Fibroblast of skin of right quadriceps (primary cell): ENCODE results near the gene FBXW2.

Experiments
- DNase-seq: peaks from one replicate; pipeline ENCODE4 v3.0.0-alpha.2; 2013

Gene FBXW2

DNA sequence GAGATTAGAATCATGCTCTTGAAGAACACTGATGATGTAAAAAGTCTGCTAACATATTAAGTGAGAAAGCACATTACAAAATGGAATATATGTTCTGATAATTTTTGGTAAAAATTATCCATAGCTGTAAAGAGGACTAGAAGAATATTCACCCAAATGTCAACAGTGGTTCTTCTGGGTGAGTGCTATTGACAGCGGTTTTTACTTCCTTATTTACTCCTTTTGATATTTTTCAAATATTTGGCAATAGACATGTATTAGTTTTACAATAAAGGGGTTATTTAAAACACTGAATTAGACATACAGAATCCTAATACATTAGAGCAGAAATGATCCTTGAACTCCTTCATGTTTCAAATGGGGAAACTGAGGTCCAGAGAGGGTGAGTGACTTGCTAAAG, 52.0 kb downstream of the FBXW2 start:
- DNase-seq: no peak

DNA sequence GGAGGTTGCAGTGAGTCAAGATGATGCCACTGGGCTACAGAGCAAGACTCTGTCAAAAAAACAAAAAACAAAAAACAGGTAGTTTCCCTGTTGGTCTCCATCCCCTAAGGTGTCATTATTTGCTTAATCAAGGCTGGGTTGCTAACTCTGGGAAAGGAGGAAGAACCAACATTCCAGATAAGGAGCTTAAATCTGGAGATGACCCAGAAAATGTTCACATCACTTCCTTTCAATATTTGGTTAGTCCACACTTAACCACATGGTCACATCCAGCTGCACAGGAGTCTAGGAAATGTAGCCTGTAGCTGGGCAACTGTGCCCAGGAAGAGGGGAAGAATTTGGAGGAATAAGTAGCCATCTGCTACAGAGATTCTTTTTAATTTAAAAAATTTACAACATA, 53.1 kb downstream of the FBXW2 start:
- no peak for DNase-seq

DNA sequence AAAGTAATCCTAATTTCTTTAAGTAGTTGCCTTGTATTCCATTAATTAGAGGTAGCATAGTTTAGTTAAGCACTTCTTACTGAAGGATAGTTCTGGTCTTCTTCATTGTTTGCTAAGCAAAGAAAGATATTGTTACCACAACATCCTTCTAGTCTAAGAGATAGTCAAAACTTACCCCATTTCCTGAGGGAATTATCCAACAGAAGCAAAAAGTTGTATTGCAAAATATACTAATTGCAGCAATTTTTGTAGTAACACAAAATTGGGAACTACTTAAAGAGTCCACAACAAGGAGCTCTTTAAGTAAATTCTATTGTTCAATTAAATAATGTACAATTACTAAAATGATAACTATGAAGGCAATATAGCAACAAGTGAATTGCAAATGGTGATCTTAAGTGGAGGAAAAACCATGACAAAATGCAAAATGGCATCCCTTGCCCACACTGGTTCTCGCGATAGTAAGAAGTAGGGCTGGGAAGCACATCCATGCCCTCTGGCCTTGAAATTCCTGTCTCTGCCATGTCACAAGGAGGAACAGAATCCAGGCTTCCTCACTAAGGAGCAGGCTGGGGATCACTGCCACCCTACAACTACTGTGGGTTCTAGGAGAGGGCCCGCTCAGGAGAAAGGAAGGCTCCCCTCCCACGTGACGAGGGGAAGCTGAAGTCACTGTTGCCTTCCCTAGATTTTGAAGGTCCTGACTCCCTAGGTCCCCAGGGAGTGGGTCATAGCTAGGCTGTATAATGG, 55.6 kb downstream of the FBXW2 start:
- no peak for DNase-seq

DNA sequence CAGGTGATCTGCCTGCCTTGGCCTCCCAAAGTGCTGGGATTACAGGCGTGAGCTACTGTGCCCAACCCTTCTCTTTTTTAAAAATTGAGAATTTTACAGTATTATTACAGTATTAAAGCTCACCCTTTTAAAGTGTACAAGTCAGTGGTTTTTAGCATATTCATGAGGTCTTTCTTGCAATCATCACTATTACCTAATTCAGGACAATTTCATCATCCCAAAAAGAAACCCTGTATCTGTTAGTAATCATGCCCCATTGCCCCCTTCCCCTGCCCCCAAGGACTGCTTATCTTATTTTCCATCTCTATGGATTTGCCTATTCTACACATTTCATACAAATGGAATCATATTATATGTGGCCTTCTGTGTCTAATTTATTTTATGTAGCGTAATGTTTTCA, 56.3 kb downstream of the FBXW2 start:
- DNase-seq: no peak

DNA sequence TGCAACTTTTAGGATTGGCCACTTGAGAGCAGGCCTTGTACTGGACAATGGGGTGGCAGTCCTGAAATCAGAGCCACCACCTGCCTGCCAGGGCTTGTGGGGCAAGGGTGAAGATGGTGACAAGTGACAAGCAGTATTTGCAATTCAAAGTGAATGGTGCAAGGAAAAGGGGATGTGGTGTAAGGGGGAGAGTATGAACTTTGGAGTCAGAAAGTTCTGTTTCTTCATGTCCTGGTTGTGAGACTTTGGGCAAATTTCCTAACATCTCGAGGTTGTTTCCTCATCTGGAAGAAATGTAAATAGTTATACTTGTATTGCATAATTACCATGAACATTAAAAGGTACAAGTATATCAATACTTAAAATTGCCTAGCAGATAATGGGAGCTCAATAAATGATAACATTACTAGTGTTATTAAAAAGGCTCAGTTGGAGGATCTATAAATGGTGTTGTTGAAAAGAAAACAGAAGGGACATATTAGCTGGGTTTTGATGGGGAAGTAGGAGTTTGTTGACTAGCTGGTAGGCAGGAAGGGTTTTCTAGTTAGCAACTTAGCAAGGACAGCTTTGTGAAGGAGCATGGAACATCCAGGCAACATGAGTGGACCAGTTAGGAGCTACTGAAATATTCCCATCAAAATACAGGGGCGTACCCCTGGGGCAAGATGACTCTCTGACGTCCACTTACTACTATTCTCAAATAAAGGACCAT, 57.6 kb downstream of the FBXW2 start:
- DNase-seq: no peak

DNA sequence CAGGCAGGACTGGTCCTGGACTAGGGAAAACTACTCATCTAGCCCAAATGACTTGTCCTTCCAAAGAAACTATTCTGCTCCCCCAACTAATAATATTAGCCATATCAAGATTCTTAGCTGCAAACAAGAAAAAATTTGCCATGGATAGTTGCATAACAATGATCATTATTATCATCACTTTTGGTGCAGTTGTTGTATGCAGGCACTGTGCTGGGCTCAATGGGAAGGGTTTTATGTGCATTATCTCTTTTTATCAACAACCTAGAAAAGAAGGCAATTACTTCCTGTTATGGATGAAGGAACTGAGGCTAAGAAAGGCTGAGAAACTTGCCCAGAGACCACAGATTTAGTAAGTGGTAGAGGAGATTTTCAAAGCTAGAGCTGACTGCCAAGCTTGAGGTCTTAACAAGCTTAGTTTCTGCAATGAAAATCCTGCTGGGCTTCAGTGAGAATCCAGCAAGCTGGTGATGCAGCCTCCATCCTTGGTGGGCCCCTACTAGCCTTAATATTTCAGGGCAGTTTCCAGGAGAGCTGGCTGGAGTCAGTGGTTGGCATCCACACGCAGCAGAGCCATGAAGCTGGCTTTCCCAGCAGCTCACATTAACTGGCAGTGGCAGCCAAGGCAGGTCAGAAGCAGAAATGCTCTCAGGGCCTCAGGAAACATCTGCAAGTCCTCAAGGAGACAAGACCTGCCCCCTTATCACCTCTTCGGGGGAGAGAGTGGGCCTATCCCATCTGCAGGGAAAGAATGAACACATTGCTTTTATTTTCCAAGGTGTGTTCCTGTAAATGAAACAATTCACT, 58.4 kb downstream of the FBXW2 start:
- no peak for DNase-seq

DNA sequence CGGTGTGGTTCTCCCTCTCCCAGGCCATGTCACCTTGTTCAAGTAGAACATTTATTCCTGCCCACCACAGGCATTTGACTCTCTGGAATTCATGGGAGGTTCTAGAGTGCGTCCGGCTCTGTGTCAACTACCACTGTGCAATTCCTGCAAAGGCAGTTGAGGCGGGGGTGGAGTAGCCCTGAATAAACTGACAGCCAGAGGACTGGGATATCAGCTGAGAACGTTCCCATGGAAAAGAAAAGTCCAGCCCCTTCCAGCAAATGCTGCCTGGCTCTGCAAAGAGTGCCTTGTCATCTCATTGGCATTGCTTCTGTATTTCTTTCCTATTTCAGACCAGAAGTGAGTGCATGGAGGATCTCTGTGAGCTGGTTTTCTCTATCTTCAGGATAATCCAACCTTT, 60.0 kb downstream of the FBXW2 start:
- no peak for DNase-seq

DNA sequence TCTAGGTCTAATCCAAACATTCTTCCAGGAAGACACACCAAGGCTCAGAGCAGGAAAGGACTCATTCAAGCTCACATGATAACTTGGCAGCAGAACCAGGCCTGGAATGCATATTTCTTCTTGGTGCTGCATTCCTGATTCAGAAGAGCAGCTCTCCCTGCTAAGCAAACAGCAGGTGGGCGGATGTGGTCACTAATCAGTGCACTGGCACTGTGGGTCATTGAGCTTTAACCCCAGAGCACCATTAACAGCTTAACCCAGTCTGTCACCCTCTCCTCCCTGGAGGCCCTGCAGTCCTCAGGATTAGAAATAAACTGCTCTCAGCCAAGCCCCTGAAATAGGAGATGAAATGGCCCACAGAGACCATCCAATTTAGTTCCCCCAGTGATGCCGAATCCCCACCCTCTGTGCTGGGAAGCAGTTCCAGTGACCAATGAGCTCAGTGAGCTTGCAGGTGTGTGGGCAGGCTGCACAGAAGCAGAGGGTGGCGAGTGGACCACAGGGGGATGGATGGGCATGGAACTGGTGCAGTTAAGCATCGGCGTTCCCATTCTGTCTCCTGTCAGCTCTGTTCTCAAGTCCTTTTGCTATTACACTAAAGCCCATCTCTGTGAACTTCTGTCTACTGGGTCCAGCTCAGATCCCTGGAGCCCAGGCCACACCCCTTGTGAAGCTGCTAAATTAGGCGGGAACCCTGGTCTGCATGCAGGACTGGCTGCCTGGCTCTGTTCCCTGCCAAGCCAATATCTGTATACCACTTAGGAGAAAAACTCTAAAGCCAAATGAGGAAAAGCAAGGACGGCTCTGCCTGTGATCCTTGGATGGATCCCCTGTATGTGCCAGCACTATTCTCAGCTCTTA, 62.3 kb downstream of the FBXW2 start:
- peak; percentile 63 for DNase-seq

DNA sequence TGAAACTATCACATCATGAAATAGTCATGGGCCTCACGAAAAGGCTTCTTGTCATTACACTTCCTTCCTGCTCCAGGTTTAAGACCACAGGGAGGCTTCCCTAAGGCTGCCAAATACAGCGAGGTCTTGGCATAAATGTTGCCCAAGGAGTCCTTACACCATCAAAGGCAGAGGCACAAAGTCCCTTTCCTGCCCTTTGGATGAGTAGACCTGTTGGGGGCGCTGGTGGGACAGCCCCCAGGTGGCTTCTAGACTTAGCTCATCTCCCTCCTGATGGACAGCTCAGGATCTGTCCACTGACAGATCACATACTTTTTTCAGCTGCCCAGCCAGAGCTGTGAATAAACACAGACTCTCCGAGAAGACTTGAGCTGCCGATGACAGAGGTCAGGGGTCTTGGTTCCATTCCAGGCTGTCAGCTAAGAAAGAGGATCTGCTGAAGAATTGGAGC, 63.4 kb downstream of the FBXW2 start:
- DNase-seq: no peak

DNA sequence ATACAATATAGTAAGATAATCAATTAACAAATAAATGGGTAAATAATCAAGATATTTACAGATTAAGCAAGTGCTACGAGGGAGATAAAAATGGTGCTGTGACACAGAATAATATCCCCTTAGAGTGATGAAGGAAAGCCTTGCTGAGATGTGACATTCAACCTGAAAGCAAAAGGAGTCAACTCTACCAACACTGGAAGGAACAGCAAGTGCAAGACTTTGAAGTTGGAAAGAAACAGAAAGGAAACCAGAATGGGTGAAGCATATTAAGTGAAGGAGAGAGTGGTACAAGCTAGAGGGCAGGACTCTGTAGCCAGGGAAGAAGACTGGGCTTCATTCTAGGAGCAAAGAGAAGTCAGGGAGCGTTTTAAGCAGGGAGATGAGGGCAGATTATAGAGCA, 66.7 kb downstream of the FBXW2 start:
- DNase-seq: no peak

DNA sequence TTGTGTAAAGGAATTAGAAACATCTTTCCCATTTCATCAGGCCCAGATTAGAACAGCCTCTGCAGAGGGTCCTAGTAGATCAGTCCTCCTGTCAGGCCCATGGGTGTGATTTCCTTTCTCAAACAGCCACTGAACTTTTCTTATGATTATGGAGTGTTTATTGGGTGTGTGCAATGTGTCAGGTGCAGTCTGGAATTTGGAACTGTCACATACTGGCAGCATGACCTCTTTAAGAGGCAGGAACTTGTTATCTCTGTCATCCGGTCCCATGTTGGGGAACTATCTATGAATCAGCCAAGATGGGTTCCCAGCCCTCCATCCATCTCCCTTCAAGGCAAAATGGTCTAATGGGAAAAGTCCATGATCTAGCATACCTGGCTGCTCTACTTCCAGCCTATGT, 67.3 kb downstream of the FBXW2 start:
- DNase-seq: no peak

DNA sequence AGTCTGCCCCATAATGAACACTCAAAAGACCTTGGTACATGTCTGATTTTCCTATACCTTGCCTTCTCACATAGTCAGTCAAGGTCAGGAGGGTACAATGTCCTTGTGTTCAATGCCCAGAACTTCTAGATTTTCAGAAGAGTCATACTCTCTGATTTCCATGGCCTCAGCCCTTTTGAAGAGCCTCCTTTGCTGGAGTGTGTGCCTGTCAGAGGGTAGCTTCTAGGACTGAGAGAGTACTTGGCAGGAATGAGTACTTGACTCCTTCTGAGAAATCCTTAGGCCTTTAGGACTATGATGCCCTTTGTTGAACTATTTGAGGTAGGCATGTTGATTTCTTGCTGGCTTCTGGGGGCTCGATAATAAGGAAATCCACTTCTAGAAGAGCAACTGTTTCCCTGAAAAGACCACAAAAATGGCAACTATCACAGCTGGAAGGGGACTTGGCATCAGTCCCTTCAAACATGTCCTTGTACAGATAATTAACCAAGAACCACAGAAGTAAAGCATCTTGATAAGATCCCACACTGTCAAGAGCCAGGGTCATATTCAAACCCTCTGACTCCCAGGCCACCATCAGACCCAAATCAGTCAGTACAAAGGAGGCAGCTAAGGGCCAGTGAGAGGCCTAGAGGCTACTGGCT, 68.3 kb downstream of the FBXW2 start:
- no peak for DNase-seq

DNA sequence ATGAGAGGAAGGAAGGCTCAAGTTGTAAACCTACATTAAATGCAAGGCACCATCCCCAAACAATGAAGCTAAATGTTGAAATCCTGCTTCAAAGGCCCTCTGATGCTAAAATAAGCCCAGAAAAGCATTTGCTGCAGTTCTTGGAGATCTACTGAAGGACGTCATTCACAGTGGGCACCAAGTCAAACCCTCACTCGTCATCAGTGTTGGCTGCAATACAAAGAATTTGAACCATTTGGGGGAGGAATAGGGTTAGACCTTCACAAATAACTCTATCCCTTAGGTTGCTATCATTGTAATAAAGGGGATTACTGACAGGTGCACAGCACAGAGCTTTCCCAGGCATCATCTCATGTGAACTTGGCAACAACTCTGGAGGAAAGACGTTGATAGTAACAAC, 69.7 kb downstream of the FBXW2 start:
- DNase-seq: peak; percentile 47

DNA sequence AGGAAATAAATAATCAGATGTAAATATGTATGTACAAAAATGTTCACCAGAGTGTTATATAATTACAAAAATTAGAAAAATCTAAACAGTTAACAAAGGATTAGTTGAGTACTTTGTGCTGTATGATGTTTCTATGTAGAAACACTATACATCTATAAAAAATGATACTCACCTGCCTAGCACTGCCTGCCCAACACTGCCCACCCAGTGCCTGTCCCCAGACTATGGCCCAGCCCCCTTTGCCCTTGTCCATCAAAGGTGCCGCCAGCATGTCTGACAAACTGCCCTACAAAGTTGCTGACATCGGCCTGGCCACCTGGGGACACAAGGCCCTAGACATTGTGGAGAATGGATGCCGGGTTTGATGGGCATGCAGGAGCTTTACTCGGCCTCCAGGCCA, 72.8 kb downstream of the FBXW2 start:
- DNase-seq: no peak

DNA sequence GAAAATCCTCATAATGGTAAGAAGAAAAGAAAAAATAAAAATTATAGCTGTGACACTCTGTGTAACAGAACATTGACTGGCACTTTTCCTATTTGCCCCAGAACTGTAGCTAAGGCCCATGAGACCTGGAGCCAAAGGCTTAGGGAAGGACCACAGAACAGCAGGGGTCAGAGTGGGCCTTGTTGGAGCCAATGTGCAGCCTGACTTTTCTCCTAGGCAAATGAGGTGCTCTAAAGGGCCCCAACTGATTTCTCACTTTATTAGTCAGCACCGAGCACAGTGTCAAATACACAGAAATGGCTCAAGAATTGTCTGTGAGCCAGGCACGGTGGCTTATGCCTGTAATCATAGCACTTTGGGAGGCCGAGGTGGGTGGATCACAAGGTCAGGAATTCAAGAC, 74.9 kb downstream of the FBXW2 start:
- DNase-seq: no peak

DNA sequence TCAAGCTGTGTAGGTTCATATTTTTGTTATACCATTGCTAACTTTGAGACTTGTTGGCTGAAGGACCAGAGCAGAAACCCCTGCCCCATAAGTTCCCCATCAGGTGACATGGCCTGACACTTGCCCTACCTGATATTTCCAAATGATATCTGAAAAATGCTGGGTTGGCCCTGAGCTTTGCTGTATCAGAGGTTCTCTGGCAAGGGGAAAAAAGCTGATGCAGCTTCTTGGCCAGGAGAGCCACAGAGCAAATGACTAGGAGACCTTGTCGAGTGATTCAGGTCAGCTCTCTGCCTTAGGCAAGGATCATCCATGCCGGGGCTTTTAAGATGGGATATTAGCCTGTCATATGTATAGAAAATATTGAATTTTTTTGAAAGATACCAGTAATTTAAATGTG, 76.0 kb downstream of the FBXW2 start:
- no peak for DNase-seq

DNA sequence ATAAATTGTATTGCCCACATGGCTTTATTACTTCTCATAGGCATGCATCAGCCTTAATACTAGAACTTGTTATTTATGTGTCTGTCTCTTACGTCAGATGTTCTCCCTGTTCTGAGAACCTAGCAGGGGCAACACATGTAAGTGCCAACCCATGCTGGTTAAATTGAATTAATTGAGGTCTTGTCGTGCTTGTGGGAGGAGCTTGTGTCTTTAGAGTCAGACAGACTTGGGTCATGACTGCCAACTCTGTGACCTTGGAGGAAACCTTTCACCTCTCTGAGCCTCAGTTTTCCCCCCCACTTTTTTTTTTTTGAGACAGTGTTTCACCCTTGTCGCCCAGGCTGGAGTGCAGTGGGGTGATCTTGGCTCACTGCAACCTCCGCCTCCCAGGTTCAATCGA, 76.7 kb downstream of the FBXW2 start:
- no peak for DNase-seq

DNA sequence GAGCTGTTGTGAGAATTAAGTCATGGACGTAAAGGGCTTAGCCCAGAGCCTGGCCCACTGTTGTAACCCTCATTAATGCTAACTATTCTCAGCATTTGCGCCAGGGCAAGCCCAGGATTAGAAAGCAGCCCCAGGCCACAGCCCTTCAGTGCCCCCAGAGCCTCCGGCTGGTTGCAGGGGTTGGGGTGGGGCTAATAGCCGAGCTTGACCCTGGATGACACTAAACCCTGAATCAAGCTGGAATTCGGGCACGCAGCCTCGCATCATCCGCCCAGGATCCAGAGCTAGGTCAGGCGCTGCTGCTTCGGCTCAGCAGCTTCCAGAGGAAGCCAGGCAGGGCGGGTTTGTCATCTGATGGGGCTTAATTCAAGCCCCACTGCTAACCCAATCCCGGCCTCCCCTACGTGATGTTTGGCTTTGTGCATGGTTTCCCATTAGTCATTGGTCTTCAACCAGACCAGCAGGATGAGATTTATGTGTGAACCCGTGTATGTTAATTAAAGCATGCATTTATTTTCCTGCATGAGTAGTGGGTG, 77.8 kb downstream of the FBXW2 start:
- DNase-seq: peak; percentile 81

DNA sequence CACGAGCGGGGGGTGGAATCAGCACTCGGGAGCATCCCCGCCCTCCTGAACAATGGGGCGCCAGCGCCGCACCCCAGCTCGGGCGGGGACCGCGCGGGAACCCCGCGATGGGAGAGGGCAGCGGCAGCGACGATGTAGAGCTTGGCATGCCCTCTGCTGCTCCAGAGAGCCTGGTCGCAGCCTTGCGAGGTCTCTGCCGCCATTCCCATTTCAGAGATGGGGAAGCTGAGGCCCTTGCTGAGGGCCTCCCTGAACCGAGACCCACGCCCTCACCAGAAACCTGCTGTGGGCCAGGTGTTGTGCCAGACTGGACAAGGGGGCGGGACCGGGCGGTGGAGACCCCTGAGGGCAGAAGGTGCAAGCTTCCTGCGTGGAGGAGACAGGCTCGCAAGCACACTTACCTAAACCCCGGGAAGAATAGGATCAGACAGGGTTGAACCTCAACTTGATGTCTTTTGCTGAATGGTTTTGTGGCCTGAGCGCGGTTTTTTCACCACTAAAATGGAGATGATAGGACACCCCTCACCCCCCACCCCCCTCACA, 78.3 kb downstream of the FBXW2 start:
- no peak for DNase-seq

DNA sequence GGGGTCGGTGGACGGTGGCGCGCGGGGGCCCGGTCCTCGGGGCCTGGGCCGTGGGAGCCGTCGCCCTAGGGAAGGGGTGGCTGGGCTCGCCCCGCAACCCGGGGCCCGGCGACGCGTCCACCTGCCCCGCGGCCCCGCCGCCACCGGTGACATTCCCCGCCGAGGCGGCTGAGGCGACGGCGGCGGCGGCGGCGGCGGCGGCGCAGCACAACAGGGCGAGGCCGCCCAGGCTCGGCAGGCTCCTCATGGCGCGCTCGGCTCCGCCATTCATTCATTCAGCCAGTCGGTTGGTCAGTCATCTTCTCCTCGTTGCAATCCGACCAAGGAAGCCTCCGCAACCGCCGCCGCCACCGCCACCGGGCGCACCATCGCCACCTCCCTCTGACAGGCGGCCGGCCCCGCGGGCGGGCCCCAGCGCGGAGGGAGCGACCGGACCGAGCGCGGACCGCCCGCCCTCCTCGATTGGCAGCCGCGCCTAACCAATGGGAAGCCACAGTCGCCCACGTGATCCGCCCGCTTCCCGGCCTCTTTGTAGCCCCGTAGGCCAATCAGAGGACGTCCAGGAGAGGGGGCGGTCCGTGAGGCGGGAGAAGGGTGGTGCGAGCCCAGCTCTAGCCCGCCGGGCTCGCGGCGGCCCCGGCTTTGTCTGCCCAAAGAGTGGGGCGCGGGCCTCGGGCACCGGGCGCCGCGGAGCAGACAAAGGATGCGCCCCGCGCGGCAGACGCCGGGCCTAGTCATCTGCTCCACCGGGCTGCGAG, 78.9 kb downstream of the FBXW2 start, which contains the start of gene MEGF9:
MEGF9 (minus strand) TSS at position 383 of the 758 bp plus-strand sequence; CDS start at position 271, 112 bp downstream.
- DNase-seq: peak; percentile 98
